ENCODE results near the gene FOXL3. TPM values are rescaled to one million over a fixed set of nuclear protein-coding genes. Genes with fewer than 3 reads are reported as not detected.
"Not testable (repeated sequence)": the region's sequence is repeated elsewhere in the genome, so short reads cannot be mapped to it uniquely, and the experiment has no call there.

Gene FOXL3
- total RNA-seq, 1 donor from 2014 or later: not detected

DNA sequence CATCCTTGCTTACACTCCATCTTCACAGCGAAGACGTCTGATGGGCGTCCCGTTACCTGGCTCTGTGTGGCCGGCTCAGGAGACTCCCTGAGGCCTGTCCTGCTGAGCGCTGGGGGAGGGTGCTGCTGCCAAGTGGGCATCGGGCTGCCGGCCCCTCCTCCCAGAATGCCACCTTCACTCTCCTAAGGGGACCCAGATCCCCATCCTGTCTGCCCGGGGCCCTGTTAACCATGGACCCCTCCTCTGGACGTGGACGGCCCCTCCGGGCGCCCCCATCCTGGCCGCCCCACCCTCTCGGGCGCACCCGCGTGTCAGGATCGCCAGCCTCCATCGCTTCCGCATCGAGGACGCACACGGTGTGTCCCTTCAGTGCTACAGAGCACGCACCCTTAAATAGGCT lies 7.3 kb upstream of the FOXL3 start:
- intact Hi-C loops (cut with DNase I): no loop called here
- DNase-seq (ENCODE audit: low spot score): no peak

DNA sequence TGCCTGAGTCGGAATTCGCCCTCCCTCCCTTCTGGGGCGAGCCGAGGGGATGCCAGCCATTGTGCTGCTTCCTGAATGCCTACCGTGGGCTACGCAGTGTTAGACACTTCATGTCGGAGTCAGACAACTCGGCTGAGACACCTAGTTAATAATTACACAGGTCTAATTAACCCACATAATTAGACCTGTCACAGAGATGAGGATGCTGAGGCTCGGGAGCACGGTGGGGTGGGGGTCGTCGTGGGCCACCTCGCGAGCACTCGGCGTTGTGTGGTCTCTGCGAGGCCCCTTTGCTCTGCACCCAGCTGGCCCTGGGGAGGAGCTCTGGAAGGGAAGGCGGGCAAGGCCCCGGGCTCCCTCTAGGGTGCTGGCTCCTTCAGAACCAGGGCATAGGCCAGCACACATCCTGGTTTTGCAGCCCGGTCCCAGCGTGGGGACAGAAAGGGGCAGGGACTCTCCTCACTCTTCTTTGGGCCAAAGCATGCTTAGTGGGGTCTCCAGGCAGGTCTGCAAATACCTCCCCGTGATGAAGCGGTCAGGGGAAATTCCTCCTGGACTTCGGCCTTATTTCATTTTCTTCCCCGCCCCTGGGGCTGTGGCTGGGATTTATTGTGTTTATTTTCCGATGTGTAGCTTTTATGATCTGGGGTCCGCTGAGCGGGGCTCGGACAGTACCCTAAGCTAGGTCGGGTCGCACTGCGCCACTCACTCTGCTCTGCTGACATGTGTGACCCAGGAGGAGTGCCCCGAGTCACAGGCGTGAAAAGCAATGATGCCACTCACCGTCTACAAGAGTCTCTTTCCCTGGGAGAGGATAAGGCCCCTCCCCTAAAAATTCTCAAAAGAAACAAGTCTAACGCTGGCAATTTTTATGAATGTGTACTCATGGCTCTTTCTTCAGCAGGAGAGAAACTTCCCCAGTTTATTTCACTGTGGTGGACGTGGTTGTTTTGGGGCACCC lies 4.9 kb upstream of the FOXL3 start:
- DNase-seq (ENCODE audit: low spot score): no peak

DNA sequence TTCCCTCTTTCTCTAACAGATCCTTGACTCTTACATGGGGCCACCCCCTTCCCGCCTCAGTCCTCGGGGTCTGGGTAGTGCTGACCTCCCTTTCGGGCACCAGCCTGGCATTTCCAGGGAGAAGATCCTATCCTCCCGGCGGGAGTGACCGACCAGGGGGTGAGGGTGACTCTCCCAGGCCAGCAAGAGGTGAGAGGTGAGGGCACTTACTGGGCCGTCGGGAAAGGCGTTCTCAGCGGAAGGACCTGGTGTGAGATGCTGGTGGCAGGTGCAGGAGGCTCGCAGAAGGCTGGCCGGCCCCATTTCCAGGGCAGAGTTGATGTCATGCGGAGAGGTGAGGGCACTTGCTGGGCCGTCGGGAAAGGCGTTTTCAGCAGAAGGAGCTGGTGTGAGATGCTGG lies 4.2 kb upstream of the FOXL3 start:
- intact Hi-C loops (cut with DNase I): no loop called here
- peak; percentile 58 for DNase-seq (ENCODE audit: low spot score)

More for the DNA sequence above, 4.9 kb upstream of the FOXL3 start:
- intact Hi-C loops (cut with DNase I): no loop called here

DNA sequence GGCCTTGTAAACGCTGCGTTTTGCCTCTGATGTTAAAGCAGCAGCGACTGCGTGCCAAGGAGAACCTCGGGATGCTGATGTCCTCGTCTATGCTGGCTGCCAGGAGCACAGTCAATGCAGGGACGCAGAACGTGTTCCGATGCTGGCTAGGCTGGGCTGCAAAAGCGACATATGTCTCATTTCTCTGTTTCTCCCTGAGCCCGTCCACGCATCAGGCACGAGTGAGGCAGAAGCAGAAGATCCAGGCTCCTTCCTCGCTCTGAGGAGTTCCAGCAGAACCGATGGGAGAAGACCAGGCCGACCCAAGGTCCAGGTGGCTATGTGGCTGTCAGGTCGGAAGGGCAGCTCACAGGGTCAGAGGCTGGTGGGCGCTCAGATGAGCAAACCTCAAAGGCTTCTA lies 3.7 kb upstream of the FOXL3 start:
- DNase-seq (ENCODE audit: low spot score): peak; percentile 38
- intact Hi-C loops (cut with DNase I): no loop called here

DNA sequence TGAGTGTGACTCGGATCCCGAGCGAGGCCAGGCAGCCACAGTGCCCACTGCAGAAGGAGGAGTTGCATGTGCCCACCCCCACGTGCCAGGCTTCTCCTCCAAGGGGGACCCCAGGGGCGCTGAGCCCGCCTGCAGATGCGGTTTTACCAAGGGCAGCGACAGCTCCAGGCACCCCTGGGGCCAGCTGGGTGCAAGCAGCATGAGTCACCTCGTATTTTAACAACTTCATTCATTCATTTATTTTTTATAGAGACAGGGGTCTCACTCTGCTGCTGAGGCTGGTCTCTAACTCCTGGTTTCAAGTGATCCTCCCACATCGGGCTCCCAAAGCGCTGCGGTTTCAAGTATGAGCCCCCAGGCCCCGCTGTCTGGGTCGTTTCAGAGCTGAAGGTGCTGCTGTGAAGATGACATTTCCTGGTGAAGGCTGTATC lies 1.3 kb upstream of the FOXL3 start:
- no peak for DNase-seq (ENCODE audit: low spot score)
- intact Hi-C loops (cut with DNase I): no loop called here

DNA sequence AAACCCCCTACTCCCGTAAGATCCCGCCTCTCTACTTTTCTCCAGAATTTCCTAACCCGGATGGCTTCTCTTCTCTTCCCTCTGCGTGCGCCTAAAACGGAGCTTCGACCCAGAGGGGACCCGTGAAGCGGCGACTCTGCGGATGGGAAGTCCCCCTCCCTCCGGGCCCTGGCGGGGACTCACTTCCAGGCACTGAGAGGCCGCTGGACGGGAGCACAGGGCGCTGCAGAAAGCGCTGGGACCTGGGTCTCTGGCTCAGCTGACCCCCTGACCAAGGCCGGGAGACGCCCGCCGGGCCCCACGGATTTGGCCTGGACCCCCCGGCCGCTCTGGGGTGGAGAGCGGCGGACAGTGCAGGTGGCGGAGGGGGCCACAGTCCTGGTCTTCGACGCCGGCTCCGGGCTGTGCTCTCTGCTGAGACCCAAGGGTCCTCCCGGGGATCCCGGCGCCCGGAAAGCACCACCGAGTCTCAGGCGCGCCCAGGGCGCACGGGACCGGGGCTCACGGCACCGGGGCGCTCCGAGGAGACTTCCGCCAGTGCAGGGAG lies 688 bp upstream of the FOXL3 start:
- intact Hi-C loops (cut with DNase I): no loop called here
- DNase-seq (ENCODE audit: low spot score): no peak

DNA sequence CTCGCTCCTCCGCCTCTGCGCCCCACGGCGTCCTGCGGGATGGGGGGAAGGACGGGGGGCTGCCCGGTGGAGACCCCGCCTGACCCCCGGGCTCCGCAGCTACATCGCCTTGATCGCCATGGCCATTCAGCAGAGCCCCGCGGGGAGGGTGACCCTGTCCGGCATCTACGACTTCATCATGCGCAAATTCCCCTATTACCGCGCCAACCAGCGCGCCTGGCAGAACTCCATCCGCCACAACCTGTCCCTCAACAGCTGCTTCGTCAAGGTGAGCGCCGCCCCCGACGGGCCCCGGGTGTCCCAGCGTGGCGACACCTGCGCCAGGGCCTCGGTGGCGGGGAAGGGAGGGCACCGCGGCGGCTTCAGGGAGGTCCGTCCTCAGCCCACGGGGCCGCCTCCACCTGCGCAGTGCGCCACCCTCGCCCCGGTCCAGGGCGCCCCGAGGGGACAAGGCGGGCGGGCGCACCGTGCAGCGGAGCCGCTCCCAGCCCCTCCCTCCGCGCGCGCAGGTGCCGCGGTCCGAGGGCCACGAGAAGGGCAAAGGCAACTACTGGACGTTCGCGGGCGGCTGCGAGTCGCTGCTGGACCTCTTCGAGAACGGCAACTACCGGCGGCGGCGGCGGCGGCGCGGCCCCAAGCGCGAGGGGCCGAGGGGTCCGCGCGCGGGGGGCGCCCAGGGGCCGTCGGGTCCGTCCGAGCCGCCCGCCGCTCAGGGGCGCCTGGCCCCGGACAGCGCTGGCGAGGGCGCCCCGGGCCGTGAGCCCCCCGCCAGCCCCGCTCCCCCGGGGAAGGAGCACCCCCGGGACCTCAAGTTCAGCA lies 793 bp downstream of the FOXL3 start:
- intact Hi-C loops (cut with DNase I): no loop called here
- DNase-seq (ENCODE audit: low spot score): no peak

DNA sequence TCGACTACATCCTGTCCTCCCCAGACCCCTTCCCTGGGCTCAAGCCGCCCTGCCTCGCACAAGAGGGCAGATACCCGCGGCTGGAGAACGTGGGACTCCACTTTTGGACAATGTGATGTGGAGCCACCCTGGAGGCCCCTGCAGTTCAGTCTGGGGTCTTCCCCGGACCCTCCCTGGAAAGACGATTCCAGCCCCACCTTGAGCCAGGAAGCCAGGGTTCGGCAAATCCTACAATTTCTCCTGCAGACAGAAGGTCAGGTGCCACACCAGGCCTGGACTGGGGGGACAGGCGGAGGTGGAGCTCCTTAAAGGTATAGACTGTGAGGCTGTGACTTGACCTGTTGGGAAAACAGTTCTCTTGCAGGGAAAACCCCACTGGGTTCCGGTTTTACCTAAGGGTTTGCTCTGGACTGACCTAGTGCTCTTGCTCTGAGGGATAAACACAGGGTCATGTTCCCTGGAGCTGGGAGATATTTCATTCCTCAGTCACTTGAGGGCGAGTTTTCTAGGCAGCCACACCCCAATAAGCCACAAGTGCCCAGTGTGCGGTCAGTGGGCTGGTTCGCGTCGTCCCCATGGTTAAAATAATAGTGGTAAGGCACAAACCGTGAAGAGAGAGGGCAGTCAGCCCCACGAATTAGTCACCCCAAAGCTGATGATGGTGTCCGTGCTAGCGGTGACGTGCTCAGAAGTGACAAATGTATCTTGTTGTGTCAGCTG lies 1.6 kb downstream of the FOXL3 start:
- intact Hi-C loops (cut with DNase I): no loop called here

DNA sequence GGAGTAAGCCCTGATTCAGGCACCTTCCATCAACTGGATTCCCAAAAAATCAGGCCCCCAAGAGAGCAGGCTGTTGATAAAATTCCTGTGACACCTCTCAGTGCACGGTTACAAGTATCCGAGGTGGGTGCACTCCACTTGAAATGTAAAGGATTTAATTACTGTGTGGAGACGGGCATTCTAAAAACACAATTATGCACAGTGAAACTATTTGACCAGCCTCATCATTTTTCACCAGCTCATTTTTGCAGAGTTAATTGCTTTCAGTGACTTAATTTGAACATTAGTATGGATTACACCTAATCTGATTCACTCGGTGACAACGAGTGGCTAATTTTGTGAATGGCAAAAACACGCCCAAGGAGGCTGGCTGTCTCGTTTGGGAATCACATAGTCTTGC lies 2.3 kb downstream of the FOXL3 start:
- DNase-seq (ENCODE audit: low spot score): no peak

More for the DNA sequence above, 1.6 kb downstream of the FOXL3 start:
- no peak for DNase-seq (ENCODE audit: low spot score)

DNA sequence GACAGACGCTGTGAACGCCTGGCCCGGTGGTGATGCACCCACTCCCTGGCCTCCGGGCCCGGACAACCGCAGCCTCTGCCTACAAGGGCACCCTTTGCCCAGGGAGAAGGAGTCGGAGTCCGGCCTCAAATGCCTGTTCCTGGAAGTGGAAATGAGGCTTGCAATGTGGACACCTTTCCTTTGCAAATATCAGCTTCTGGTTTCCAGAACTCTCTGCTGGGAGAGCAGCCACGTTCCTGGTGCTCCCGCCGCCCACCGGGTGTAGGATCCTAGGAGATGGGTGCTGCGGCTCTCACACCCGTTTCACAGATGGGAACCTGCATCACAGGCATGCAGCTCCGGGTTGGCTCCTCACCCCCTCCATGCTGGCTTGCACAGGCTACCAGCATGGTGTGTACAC lies 2.9 kb downstream of the FOXL3 start:
- intact Hi-C loops (cut with DNase I): no loop called here
- DNase-seq (ENCODE audit: low spot score): peak; percentile 70

More for the DNA sequence above, 2.3 kb downstream of the FOXL3 start:
- intact Hi-C loops (cut with DNase I): no loop called here

DNA sequence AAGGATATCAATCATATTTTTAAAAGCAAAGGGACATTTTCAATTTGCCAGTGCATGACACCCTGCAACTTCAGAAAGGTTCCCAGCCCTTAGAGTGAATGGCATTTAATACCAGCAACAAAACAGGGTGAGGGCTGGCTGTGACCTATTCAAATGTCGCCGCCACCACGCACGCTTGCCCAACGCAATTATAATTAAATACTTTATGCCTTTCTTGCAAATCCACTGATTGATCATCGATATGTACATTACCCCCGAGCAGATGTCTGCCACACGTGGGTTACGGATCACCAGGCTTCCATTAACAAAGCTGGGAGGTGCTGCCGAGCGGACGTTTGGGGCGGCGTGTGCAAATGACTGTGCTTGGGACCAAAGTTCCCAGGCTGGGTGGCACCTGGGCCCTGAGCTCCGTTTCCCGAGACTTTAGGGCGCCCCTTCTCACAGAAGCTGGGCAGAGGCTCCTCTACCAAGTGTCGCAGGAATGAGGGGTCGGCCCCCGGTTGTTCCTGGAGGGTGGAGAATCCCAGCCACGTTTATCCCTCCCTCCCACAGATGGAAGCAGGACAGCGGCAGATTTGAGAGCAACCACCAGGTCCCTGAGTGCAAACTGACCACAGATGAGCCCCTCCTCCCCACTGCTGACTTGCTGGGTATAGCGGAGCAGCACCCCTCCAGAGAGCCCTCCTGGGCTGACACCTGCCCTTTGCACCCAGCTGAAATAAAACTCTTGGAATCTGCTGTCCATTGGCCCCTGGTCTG lies 3.9 kb downstream of the FOXL3 start:
- intact Hi-C loops (cut with DNase I): no loop called here
- DNase-seq (ENCODE audit: low spot score): no peak

DNA sequence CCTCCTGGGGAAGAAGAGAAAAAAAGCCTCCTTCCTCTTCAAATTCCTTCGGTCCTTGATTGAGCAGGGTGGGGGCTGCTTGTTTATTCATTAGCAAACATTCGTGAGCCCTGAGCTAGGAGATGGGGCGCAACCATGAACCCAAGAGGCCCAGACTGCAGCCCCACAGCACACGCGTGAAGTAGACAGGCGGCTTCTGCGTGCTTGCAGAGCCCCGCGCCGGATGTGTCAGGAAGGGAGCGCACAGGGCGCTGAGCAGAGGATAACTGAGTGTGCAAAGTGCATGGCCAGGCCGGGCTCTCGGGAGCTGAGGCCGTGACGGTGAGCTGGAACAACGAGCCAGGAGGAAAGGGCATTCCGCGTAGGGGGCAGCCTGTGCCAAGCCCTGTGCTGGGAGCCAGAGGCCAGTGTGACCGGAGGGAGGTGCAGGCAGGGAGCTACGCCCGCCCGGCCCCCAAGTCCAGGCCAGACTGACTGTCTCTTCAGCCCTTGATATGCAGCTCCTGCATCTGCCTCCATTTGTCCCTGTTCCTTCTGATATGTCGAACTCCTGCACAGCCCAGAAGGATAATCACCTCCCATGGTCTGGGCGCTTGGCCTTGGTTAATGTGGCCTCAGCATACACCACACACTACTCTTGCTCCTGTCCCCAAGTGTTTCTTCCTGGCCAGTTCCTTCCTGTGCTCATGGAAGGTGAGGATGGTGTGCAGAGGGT lies 4.6 kb downstream of the FOXL3 start:
- intact Hi-C loops (cut with DNase I): no loop called here
- no peak for DNase-seq (ENCODE audit: low spot score)

DNA sequence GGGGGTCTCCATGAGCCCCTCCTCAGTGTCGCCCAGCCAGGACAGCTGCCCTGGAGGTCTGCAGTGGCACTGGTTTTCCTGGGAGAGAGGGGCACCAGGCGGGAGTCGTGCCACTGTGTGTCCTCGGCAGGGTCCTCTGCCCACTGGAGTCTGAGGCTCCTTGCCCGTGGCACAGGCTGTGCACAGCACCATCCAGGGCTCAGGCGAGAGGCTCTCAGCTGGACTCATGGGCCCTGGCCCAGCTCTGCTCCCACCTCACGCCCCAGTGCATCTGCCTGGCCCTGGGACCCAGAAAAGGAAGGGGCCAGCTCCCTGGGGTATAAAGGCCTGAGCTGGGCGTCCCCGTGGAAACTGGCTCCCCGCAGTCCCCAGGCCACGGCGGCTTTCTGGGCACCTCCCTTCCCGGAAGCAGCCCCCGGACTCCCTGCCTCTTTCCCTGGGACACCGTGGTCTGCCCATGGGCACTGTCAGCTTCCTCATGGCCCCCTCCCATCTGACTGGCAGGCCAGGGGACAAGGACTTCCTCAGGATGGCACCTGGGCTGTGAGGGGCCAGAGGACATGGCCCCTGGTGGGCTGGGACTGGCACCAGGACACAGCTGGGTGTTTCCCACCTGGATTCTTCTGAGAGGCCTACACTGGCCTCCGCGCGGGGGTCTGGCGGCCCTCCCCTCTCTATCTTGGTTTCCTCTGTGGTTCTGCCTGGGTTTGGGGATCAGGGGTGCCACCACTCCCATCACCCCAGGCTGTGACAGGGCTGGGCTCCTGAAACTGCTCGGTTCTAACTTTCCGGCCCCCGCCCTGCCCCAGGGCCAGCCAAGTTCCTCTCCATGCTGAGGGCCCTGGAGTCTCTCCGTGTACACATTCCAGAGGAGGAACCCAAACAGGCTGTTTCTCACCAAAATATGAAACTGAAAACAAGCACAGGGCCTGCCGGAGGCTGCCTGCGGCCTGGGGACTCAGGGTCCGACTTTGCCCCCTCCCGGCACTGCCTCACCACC lies 5.5 kb downstream of the FOXL3 start:
- intact Hi-C loops (cut with DNase I): no loop called here
- no peak for DNase-seq (ENCODE audit: low spot score)

DNA sequence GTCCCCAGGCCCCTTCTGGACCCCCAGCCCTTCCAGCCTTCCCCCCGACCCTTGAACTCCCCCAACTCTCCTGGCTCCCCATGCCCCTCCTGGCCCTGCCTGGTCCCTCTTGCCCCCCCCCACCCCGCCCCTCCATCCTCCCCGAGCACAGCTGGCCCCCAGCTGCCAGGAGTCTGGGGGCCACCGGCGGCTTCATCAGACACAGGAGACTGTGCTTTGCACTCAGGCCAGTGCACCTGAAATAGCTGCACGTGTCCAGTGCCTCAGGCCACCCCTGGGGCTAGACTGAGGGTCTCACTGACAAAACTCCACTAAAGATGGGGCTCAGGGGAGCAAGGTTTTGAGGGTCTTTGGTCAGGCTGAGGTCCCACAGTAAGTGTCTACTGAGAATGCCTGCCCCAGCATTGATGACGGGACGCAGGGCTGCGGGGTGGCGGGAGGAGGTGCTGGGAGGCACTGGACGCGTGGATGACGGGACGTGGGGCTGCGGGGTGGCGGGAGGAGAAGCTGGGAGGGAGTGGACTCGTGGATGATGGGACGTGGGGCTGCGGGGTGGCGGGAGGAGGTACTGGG lies 6.5 kb downstream of the FOXL3 start:
- intact Hi-C loops (cut with DNase I): no loop called here
- no peak for DNase-seq (ENCODE audit: low spot score)

DNA sequence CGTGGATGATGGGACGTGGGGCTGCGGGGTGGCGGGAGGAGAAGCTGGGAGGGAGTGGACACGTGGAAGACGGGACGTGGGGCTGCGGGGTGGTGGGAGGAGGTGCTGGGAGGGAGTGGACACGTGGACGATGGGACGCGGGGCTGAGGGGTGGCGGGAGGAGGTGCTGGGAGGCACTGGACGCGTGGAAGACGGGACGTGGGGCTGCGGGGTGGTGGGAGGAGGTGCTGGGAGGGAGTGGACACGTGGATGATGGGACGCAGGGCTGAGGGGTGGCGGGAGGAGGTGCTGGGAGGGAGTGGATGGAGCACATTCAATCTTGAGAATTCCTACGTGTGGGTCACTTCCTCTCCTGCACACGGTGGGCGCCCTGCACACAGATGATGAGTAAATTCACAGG lies 7.2 kb downstream of the FOXL3 start:
- DNase-seq (ENCODE audit: low spot score); intact Hi-C loops (cut with DNase I): not testable (repeated sequence)

DNA sequence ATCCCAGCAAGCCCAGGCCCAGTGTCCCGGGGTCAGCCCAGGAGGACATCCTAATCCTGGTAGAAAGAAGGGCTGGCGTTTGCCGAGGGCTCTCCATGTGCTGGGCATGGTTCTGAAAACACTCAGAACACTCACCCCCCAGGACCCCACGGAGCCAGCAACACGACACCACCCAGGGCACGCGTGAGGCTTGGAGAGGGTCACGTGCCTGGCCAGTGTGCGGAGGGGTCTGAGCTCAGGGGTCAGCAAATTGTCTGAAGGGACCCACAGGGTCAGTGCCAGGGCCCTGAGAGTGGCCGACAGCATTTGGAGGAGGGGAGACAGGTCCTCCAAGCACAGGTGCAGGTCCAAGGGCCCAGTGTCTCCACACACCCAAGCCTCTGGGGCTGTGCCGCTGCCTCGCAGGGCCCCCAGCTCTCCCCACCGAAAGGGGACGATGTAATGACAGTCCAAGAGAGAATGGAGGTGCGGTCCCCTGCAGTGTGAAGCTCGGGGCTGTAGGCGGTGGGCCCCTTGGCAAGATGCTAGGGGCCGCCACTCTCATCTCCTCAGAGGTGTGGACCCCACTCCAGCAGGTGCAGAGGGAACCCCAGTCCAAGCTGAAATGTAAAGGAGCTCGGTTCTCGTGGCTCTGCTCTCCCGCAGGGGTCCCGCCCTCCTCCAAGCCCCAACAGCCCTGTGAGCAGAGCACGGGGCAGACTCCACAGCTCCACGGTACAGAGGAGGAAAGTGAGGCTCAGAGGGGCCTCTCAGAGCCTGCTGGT lies 7.8 kb downstream of the FOXL3 start:
- intact Hi-C loops (cut with DNase I): no loop called here
- DNase-seq (ENCODE audit: low spot score): no peak
